ENCODE results near the gene LRRC45. TPM values are rescaled to one million over a fixed set of nuclear protein-coding genes. Genes with fewer than 3 reads are reported as not detected.

Gene LRRC45
- total RNA-seq, 4 donors from 2014 or later = 13.1 to 25.8 (median 15.3) TPM

- WGBS, 2 donors = 90 to 94% methylated on average over 26 of the region's 26 CpGs
- Histone ChIP-seq H3K4me3 (no peak overlapping the region), H3K27ac (no peak overlapping the region), H3K9me3 (no peaks in the 10 kb centered on the region), H3K27me3 (no peaks in the 10 kb centered on the region), H3K4me1 (peaks cover 0 to 6% (median 4%) of the 10 kb centered on the region in 4 donors), H3K36me3 (peaks cover 0 to 84% (median 0%) of the 10 kb centered on the region in 3 donors)
- no peak for DNase-seq (ENCODE audit: low spot score in 2 of 2)
- no peak for TF ChIP-seq CTCF (IDR thresholded peaks at IDR 0.05)
- no peak for TF ChIP-seq POLR2A (IDR thresholded peaks at IDR 0.05)
- no peak for TF ChIP-seq EP300 (IDR thresholded peaks at IDR 0.05)
These were observed 39.3 kb upstream of the LRRC45 start for GRCh38 chr17:81983639-81984373.

GRCh38 chr17:81984773-81985410 is 38.2 kb upstream of the LRRC45 start:
- Histone ChIP-seq H3K4me3 (no peak overlapping the region), H3K36me3 (peaks cover 0 to 86% (median 0%) of the 10 kb centered on the region in 3 donors), H3K27me3 (no peaks in the 10 kb centered on the region), H3K9me3 (no peaks in the 10 kb centered on the region), H3K4me1 (no peaks in the 10 kb centered on the region), H3K27ac (no peak overlapping the region)
- no peak for DNase-seq (ENCODE audit: low spot score in 2 of 2)
- no peak for TF ChIP-seq EP300 (IDR thresholded peaks at IDR 0.05)
- TF ChIP-seq CTCF (IDR thresholded peaks at IDR 0.05) = no peak
- no peak for TF ChIP-seq POLR2A (IDR thresholded peaks at IDR 0.05)
- 85 to 91% methylated on average over 21 of the region's 21 CpGs for WGBS, 2 donors

- Histone ChIP-seq H3K9me3 (no peaks in the 10 kb centered on the region), H3K4me1 (peaks cover 0 to 9% (median 6%) of the 10 kb centered on the region in 4 donors), H3K27me3 (no peaks in the 10 kb centered on the region), H3K4me3 (no peak overlapping the region), H3K27ac (no peak overlapping the region), H3K36me3 (peaks cover 0 to 76% (median 0%) of the 10 kb centered on the region in 3 donors)
- no peak for DNase-seq (ENCODE audit: low spot score in 2 of 2)
- TF ChIP-seq CTCF (IDR thresholded peaks at IDR 0.05) (no peak), EP300 (IDR thresholded peaks at IDR 0.05) (no peak), POLR2A (IDR thresholded peaks at IDR 0.05) (no peak)
- WGBS, 2 donors = 94 to 95% methylated on average over 26 of the region's 26 CpGs
These were observed 36.5 kb upstream of the LRRC45 start for GRCh38 chr17:81986606-81987005.

- H3K4me1 ChIP-seq = peaks cover 0 to 16% (median 10%) of the 10 kb centered on the region in 4 donors
- TF ChIP-seq CTCF (IDR thresholded peaks at IDR 0.05) = no peak
- TF ChIP-seq EP300 (IDR thresholded peaks at IDR 0.05) = no peak
- no peak for TF ChIP-seq POLR2A (IDR thresholded peaks at IDR 0.05)
- H3K36me3 ChIP-seq = peaks cover 0 to 70% (median 0%) of the 10 kb centered on the region in 3 donors
- H3K27me3 ChIP-seq = no peaks in the 10 kb centered on the region
- 87 to 92% methylated on average over 26 of the region's 26 CpGs for WGBS, 2 donors
- DNase-seq (ENCODE audit: low spot score in 2 of 2) = no peak
- H3K4me3 ChIP-seq = no peak overlapping the region
- no peak overlapping the region for H3K27ac ChIP-seq
- H3K9me3 ChIP-seq = no peaks in the 10 kb centered on the region
These were observed 35.8 kb upstream of the LRRC45 start for GRCh38 chr17:81987161-81987770.
